WERI-Rb-1 (cell line): Measurements from ENCODE around the gene ADARB2.

Source experiments
- DNase-seq: peaks from one replicate; pipeline ENCODE4 v3.0.0-alpha.2; 2020
- H3K27ac ChIP-seq: fragments of 250-450 bp; sonication (Bioruptor Pico); 2 replicates; pipeline ENCODE4 v1.5.1; 2020; ENCODE audit warnings: mild to moderate bottlenecking, moderate library complexity
- H3K27me3 ChIP-seq: fragments of 250-450 bp; sonication (Bioruptor Pico); 2 replicates; pipeline ENCODE4 v1.5.1; 2021; ENCODE audit warnings: mild to moderate bottlenecking, low read depth, moderate library complexity; ENCODE audit not compliant: insufficient read depth, severe bottlenecking
- H3K36me3 ChIP-seq: fragments of 250-450 bp; sonication (Bioruptor Pico); 2 replicates; pipeline ENCODE4 v1.5.1; 2020; ENCODE audit warnings: mild to moderate bottlenecking, moderate library complexity
- H3K4me3 ChIP-seq: 2 replicates; pipeline ENCODE4 v1.5.1; 2011; ENCODE audit warnings: low read depth, mild to moderate bottlenecking, control low read depth, low read length
- H3K9me3 ChIP-seq: fragments of 250-450 bp; sonication (Bioruptor Pico); 2 replicates; pipeline ENCODE4 v1.5.1; 2021; ENCODE audit warnings: mild to moderate bottlenecking, moderate library complexity; ENCODE audit not compliant: severe bottlenecking
- TF ChIP-seq, protein P1 (sequence below): IDR thresholded peaks from 2 replicates; pipeline ENCODE4 v1.5.1; 2011; ENCODE audit warnings: low read depth, mild to moderate bottlenecking, control low read depth, inconsistent platforms, low read length

The ADARB2 gene

DNA sequence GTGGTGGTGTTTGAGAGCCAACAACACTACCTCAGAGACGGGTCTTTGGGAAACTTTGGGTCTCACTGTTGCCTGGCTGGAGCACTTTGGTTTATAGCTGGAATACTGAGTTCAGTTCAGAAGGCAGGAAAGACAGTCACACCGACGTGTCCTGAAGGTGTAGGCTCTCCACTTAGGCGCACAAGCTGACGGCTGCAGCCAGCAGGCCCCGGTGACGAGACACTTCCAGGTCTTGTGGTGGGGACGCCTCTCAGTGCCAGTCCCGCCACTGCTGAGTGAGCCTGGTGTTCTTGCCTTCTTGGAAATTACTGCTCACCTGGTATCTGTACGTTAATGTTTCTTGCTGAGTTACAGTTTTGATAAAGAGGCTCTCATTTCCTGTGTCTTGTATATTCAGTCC is 607.1 kb downstream of the ADARB2 start:
- TF ChIP-seq, protein P1, sequence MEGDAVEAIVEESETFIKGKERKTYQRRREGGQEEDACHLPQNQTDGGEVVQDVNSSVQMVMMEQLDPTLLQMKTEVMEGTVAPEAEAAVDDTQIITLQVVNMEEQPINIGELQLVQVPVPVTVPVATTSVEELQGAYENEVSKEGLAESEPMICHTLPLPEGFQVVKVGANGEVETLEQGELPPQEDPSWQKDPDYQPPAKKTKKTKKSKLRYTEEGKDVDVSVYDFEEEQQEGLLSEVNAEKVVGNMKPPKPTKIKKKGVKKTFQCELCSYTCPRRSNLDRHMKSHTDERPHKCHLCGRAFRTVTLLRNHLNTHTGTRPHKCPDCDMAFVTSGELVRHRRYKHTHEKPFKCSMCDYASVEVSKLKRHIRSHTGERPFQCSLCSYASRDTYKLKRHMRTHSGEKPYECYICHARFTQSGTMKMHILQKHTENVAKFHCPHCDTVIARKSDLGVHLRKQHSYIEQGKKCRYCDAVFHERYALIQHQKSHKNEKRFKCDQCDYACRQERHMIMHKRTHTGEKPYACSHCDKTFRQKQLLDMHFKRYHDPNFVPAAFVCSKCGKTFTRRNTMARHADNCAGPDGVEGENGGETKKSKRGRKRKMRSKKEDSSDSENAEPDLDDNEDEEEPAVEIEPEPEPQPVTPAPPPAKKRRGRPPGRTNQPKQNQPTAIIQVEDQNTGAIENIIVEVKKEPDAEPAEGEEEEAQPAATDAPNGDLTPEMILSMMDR = no peak
- no peaks in the 10 kb centered on the region for H3K36me3 ChIP-seq
- no peaks in the 10 kb centered on the region for H3K27me3 ChIP-seq
- DNase-seq = no peak
- no peak overlapping the region for H3K27ac ChIP-seq
- H3K4me3 ChIP-seq = no peak overlapping the region
- H3K9me3 ChIP-seq = no peaks in the 10 kb centered on the region

DNA sequence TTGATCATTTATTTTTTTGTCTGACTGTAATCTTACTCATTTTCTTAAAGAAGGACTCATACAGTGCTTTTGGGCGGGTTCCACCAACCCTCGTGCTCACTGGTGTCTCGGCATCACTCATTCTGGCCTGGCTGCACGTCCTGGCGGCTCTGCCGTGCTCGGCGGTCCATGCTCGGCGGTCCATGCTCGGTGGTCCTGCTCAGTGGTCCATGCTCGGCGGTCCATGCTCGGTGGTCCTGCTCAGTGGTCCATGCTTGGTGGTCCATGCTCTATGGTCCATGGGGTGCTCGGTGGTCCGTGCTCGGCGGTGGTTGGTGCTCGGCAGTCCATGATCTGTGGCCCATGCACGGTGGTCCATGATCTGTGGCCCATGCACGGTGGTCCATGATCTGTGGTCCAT is 608.7 kb downstream of the ADARB2 start:
- Histone ChIP-seq H3K9me3 (no peaks in the 10 kb centered on the region), H3K36me3 (no peaks in the 10 kb centered on the region), H3K27me3 (no peaks in the 10 kb centered on the region), H3K27ac (no peak overlapping the region), H3K4me3 (no peak overlapping the region)
- TF ChIP-seq, protein P1 = no peak
- no peak for DNase-seq

DNA sequence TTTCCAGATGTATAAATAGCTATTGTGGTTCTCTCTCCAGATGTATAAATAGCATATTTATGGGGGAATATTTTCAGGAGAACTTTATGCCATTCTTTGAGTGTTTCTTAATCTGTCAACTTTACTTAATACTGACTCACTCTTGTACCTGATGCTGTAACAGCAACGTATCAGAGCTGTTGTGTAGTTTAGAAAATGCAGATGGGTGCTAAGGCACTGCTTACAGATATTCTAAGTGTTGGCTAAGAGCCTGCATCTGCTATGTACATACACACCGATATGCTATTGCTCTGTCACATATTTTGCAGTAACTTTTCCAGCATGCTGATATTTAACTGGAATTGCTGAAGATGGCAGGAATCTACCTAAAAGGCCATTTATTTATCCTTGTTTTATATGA is 609.2 kb downstream of the ADARB2 start:
- Histone ChIP-seq H3K4me3 (no peak overlapping the region), H3K36me3 (no peaks in the 10 kb centered on the region), H3K27ac (no peak overlapping the region), H3K9me3 (no peaks in the 10 kb centered on the region), H3K27me3 (no peaks in the 10 kb centered on the region)
- TF ChIP-seq, protein P1 = no peak
- no peak for DNase-seq

DNA sequence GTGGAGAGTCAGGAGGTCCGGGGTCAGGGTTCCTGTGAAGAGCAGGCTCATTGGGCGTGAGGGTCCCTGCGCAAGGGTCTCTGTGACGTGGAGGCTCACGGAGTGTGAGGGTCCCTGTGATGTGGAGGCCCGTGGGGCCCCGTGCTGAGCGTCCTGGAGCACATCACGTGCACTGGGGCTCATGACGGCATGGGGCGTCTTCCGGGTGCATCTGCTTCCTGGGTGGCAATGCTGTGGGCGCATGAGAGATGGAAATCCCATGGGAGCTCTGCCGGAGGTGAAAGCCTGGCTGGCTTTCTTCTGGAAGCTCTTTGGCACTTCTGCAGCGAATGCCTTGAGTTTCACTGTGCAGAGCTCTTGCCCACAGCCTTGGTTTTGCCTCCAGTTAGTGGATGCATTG is 609.7 kb downstream of the ADARB2 start:
- Histone ChIP-seq H3K9me3 (no peaks in the 10 kb centered on the region), H3K27ac (no peak overlapping the region), H3K36me3 (no peaks in the 10 kb centered on the region), H3K27me3 (no peaks in the 10 kb centered on the region), H3K4me3 (no peak overlapping the region)
- no peak for DNase-seq
- TF ChIP-seq, protein P1 = no peak
